GM19193 (cell line): ENCODE results near the gene MMEL1.

ENCODE experiments used
- POLR2A ChIP-seq: IDR thresholded peaks from 4 replicates; pipeline ENCODE4 v1.6.1; 2011; ENCODE audit not compliant: insufficient read depth, insufficient read length; ENCODE audit errors: extremely low read depth

MMEL1 gene

DNA sequence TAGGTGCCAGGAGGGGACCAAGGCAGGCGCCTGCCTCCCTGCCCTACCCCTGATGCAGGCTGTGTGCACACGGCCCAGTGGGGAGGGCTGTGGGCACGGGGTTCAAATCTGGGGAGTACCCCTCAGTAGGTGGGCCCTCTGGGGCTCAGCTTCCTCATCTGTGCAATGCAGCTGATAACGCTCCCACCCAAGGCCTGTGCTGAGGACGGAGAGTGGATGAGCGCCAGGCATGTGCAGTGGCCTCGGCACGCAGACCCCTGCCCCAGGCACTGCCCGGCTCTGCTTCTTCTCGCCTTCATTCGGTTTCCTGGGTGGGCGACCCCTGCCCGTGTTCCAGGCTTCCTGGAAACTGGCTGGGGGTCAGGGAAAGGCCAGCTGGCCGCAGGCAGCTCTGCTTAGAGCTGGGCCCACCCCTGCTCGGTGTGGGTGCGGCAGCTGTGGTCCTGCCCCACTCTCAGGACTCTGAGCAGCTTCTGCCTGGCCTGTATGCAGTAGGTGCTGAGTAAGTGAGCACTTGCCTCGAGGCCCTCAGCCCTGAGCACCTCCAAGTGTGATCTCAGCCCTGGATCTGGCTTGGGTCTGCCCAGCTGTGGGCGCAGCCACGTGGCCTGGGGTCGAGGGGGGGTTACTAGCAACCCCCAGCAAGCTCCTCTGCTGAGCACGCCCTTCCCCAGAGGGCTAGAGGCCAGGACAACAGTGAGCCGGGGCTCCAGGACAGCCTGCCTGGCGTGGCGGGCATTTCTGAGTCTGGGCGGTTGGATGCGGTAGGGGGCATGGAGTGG is 88.5 kb downstream of the MMEL1 start:
- no peak for TF ChIP-seq POLR2A

DNA sequence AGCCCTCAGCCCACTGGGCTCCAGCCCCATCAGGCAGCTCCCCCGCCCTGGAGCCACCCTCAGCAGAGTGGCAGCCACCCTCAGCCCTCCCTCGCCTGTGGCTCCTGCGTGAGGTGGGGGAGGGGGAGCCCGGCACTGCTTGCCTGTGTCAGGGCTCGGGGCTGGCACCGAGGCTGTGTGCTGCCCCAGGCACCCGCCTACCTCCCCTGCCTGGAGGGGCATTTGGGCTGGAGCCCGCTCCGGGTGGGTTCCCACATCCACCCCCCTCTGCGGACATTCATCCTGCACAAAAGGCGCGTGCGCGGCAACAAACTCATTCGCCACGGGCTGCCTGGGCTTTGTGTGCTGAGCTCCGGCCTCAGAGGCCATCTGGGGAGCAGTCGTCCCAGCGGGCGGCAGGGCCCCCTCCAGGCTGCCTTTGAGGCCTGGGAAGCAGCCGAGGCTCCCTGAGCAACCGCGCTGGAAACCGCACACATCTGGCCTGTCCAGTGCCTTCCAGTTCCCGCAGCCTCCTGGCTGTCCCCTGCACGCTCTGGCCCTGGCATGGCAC is 89.2 kb downstream of the MMEL1 start:
- no peak for TF ChIP-seq POLR2A

DNA sequence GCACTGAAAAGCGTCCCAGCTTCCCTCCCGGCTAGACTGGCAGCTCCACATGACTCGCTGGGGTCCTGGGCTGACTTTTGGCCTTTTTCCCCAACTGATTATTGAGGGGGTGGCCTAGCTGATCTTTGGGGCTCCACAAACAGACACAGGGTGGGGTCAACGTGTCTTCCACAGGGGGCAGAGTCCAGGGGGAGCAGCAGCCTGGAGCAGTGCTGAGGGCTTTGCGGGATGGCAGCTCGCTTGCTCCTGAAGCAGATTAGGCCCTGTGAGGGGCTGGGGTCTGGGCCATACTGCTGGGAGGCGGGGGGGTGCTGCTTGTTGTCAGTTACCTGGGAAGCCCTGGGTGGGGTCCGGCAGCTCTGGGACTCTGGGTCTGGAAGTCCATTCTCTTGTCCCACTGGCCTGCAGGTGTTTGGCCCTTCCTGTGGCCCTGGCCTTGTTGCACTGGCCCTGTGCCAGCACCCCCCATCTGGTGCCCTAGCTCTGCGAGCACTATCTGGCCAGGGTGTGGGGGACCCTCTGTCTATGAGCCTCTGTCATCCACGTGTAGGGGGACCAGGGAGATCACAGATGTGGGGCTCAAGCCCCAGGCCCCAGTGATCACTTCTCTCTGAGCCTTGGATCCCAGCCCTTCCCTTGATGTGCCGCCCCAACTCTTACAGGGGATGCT is 90.4 kb downstream of the MMEL1 start:
- no peak for TF ChIP-seq POLR2A

DNA sequence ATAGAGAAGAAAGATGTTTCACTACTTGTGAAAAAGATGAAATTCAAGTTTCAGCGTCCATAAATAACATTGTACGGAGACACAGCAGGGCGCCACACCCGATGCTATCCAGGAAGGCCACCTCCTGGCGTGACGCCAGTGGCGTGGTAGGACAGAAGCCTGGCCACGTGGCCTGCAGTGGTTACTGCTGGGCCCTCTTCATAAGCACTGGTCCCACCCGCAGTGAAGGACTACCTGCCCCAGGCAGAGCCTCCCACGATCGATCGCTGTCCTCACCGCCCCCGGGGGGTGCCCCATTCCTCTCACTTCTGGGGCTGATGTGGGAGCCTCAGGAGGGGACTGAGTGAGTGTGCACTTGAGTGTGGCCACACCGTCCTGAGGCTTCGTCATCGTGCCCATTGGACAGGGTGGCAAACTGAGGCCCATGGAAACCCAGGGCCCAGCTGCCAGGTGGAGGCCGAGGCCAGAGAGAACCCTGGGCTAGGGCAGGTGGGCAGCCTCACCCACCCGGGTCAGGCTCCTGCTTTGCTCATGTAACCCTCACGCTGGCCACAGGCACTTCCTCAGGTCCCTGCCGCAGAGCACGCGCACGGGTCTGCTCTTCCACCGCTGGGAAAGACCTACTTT is 91.1 kb downstream of the MMEL1 start:
- no peak for TF ChIP-seq POLR2A

DNA sequence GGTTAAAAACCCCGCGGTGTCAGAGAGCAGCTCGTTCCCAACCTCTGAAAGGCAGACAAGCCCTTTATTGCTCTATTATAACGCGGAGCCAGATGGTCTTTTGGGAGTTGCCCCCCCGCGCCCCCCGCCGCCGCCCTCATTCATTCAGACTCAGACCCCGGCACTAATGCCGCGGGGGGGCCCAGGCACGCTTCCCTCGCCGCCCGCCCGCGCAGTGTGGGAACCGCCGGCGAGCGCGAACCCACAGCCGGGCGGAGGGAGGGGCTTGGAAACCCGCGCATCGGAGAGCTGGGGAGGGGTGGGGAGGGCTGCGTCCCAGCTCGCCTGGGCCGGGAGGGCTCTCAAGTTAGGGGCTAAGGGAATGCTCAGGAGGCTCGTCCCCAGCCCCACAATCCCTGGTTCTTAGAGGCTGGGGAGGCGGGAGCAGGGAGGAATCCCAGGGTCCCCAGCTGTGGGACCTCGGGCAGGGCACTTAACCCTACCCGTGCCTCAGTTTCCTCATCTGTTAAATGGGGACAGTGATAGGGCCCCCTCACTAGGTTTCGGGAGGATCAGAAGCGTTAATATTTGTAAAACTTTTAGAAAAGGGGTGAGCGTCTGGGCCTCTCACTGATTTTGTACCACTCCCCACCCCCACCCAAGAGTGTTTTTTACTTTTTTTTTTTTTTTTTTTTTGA is 91.9 kb downstream of the MMEL1 start:
- no peak for TF ChIP-seq POLR2A
